GM19240 (cell line): ENCODE measurements around the gene ITPR1.

Source experiments
- DNase-seq: peaks from one replicate; pipeline ENCODE4 v3.0.0; 2011; ENCODE audit warnings: low spot score; ENCODE audit not compliant: insufficient read length

Gene ITPR1

DNA sequence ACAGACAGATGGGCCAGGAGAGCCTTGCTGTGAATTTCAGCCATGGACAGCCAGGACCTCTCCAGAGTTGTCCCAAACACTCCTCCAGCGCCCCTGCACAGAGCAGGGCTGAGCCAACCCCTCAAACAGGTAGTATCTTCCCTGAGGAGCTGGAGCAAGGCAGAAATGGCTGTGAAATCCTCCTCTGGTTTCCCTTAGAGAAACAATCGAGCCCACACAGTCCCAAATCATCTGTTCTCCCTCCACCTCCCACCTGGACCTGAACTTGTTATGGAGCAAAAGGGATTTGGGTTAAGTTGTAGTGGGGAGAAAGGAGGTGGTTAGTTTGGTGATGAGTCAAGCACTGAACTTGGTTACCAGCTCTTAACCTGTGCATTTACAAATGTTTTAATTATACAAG is 280.4 kb downstream of the ITPR1 start:
- no peak for DNase-seq

DNA sequence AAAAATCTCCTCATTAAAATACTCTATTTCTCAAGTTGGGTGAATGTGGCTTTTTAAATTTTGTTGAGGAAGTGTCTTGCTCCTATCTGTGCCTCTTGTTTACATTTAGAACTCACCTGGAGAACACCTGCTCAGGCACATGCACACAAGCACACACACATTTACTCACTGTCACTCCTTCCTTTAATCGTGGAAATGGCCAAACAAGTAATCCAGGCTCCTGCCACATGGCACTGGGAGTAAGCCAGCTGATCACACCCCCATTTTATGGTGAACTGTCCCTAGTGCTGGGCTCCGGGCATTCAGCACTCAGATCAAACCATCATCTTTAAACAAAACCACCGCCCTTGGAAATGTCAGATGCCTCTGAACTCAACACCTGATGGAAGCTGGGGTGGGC is 281.4 kb downstream of the ITPR1 start:
- DNase-seq: no peak

- peak; percentile 31 for DNase-seq
These were observed 283.3 kb downstream of the ITPR1 start for GRCh38 chr3:4776399-4776979.

GRCh38 chr3:4776980-4777581 is 283.9 kb downstream of the ITPR1 start:
- DNase-seq: peak; percentile 52

- no peak for DNase-seq
These were observed 285.0 kb downstream of the ITPR1 start for GRCh38 chr3:4778119-4778518.

GRCh38 chr3:4778740-4779139 is 285.6 kb downstream of the ITPR1 start:
- DNase-seq: no peak

DNA sequence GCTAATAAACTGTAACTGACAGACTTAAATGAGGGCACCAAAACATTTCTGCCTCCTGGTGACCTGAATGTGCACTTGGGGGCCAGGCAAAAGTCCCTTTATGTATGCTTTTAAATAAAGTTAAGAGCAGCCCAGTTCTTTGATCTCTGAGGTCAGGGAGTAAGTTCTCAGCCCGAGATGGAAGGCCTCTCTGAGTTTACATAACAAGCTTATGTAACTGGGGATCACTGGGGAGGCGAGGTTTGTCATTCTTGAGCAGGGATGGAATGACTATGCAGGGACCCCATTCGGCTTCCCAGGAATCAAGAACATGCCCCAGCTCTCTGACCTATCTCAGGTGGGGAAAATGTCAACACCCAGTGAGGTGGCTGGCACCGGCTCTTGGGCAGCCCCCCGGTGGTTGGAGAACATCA is 287.4 kb downstream of the ITPR1 start:
- no peak for DNase-seq

- no peak for DNase-seq
These were observed 288.9 kb downstream of the ITPR1 start for GRCh38 chr3:4782095-4782494.

GRCh38 chr3:4785551-4785950 is 292.4 kb downstream of the ITPR1 start:
- DNase-seq: no peak

GRCh38 chr3:4786431-4786830 is 293.3 kb downstream of the ITPR1 start:
- no peak for DNase-seq

- DNase-seq: no peak
These were observed 298.2 kb downstream of the ITPR1 start for GRCh38 chr3:4791358-4791757.

DNA sequence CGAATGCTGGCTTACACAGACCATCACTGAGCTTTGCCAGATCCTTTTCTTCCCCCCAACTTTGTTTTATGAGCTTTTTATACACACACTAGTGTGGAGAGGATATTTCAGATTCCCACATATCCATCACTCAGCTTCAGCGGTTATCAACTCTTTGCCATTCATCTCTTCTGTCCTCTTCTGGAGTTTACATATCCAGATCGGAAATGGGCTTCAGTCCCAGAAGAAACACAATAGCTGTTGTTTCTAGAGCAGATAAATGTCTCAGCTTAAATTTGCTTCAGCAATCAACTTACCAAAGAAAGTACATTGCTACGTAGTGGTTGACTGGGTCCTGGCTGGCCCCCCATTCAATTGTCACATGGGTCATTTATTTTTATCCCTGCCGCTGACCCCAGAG is 300.2 kb downstream of the ITPR1 start:
- no peak for DNase-seq

DNA sequence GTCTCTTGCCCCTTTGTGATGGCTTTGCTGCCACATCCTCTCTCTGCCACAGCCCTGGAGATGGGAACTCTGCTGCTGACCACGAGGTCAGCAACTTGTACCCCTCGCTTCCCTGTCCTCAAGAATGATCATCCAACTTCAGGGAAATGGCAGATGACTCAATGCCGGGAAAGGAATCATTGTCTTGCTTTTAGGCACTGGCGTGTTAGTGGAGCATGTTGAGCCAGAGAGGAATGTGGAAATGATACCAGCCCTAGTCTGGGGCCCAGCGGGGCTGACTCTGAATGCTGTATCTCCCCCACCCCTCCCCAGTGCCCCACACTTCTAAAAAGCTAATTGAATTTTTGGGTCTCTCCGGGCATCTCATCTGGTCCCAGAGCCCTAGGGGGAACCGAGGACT is 301.2 kb downstream of the ITPR1 start:
- no peak for DNase-seq

DNA sequence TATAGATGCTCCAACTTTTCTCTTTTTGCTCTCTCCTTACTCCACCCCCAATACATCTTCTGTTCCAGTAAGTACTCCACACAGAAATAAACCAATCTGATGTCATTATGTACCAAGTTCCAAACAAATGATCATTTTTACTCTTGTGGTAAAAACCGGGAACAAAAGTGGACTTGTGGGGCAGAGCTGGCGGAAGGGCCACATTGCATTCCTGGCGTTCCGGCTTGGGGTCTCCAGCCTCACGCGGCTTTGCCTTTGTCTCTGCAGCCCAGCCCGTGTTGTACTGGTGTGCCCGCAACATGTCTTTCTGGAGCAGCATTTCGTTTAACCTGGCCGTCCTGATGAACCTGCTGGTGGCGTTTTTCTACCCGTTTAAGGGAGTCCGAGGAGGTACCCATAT is 301.6 kb downstream of the ITPR1 start:
- DNase-seq: no peak

GRCh38 chr3:4795905-4796304 is 302.8 kb downstream of the ITPR1 start:
- no peak for DNase-seq

DNA sequence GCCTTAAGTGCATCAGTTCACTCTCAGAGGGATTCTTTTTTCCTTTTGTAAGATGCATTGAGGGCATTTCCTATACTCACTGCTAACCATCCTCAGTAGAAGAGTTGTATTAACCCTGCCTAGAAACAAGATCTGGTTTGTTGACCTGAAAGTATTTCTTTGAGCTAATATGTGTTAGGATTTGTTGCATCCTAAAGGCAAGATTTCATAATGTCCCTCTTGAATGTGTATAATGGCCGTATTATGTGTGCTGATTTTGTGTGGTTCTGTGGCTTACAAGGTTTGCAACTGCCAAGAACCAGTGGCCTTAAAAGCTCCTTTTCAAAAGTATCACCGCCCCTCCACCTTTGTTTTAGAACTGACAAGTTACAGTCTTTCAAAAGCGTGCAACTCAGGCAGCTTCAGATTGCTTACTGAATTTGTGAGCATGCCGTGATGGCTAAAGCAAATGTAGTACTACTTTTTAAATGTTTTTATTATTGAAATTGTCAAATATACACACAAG is 304.1 kb downstream of the ITPR1 start:
- no peak for DNase-seq

- DNase-seq: no peak
These were observed 306.4 kb downstream of the ITPR1 start for GRCh38 chr3:4799266-4800256.

DNA sequence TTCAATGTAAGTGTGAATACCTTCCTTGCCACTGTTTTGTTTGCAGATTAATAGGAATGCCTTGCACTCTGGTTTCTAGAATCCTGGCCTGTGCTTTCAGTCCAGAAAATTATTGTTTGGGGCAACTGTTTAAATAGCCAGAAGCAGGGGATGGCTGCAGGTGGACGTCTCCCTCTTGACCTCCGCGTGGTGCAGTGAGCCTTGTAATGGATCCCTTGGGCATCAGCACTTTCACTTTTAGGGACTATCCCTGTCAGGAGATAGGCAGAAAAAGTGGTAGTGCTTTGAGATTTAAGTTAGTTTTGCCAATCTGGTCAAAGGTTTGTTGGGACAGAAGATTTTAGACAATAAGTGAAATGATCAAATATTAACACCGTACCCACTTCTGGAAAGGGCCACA is 307.4 kb downstream of the ITPR1 start:
- DNase-seq: no peak

DNA sequence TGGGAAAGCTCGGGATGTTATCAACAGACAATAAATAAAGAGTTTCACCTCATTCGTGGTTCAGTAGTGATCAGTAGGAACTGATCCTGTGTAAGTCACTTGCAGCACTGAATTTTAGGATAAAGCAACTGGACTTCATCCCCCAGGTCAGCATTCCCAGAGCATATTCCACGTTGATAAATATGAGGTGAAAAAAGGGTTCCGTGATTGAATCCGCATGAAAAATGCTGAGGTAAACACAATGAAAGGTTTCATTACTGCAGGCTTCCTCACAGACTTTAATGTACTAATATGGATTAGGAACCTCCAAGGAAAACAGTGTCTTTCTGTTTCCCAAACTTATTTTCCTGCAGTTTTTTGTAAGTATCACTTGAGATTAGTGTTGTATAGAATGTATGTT is 308.7 kb downstream of the ITPR1 start:
- no peak for DNase-seq

- no peak for DNase-seq
These were observed 309.8 kb downstream of the ITPR1 start for GRCh38 chr3:4802903-4803302.

- no peak for DNase-seq
These were observed 311.3 kb downstream of the ITPR1 start for GRCh38 chr3:4804161-4805058.
